Esophagus squamous epithelium (tissue), 5 donors: ENCODE results near the gene PPIL3. TPM values are rescaled to one million over a fixed set of nuclear protein-coding genes. Genes with fewer than 3 reads are reported as not detected.

ENCODE experiments used
- DNase-seq: peaks from one replicate; lab custom pipeline; 2025; lab: John Stamatoyannopoulos, UW
- H3K27ac ChIP-seq, 4 donors: fragments of 200-600 bp; sonication (generic); one replicate each; pipeline ENCODE4 v1.5.1; 2016 to 2019; ENCODE audit warnings: mild to moderate bottlenecking in 1 of 4
- H3K27me3 ChIP-seq, 4 donors: fragments of 200-600 bp; sonication (generic); 1 replicate in 3 of 4; 2 replicates in 1 of 4; pipeline versions ENCODE4 v1.5.1 to v1.6.0; 2017 to 2021; ENCODE audit warnings: antibody characterized with exemption in 1 of 4
- H3K36me3 ChIP-seq, 3 donors: fragments of 200-600 bp; sonication (generic); one replicate each; pipeline ENCODE4 v1.5.1; 2016 to 2019
- H3K4me1 ChIP-seq, 3 donors: fragments of 200-600 bp; sonication (generic); one replicate each; pipeline ENCODE4 v1.5.1; 2017 to 2019
- H3K4me3 ChIP-seq, 4 donors: fragments of 200-600 bp; sonication (generic); 1 replicate in 3 of 4; 2 replicates in 1 of 4; pipeline ENCODE4 v1.5.1; 2016 to 2019; ENCODE audit warnings: mild to moderate bottlenecking in 2 of 4, moderate library complexity in 1 of 4
- H3K9me3 ChIP-seq, 3 donors: fragments of 200-600 bp; sonication (generic); one replicate each; pipeline ENCODE4 v1.5.1; 2016 to 2019
- CTCF ChIP-seq, 6 experiments: fragments of 450-650 bp in 4 of 6; fragments of 200-600 bp in 2 of 6; sonication (generic) in 2 of 6; IDR thresholded peaks; one replicate each; pipeline ENCODE4 v1.5.1; 2016 to 2019; ENCODE audit warnings: antibody characterized with exemption in 6 of 6, mild to moderate bottlenecking in 4 of 6, moderate library complexity in 4 of 6
- POLR2A ChIP-seq, 4 donors: fragments of 450-650 bp; IDR thresholded peaks; one replicate each; pipeline ENCODE4 v1.6.1; 2017; ENCODE audit warnings: antibody characterized with exemption in 4 of 4, mild to moderate bottlenecking in 4 of 4, moderate library complexity in 3 of 4
- WGBS, 2 donors: methylation state at CpG; one replicate each; pipeline ENCODE4 v1.1.5; 2018; 5-methylcytosine and 5-hydroxymethylcytosine counted together
- intact Hi-C: fragments of 100-400 bp; cut with DNase I; formaldehyde crosslinking; loops from one replicate; pipeline ENCODE4 v1.15.0; 2022
- total RNA-seq, 4 donors: library from RNA; depleted of rRNA; stranded (reverse); fragments of >200 nt; gene quantifications; one replicate each; pipeline ENCODE4 v1.1.0, GENCODE V29; 2016
- donor health status: DM: yes; HTN: yes; CAD: no.

Gene PPIL3
- total RNA-seq = 10 to 100 TPM; 10.2 to 31.5 (median 12.8) TPM

GRCh38 chr2:200888704-200889625 lies at the start of gene PPIL3, which contains the start of gene NIF3L1:
Gene PPIL3, minus strand, starts transcription at chr2:200889077. Its CDS starts 1,462 bp downstream, at chr2:200887615.
Gene NIF3L1, plus strand, starts transcription at chr2:200889371. Its CDS starts 2,573 bp downstream, at chr2:200891944.
- intact Hi-C loops = no loop called here
- DNase-seq = peak; percentile 77
- H3K9me3 ChIP-seq = no peaks in the 10 kb centered on the region
- 0 to 1% methylated on average over 48 to 50 of the region's 50 CpGs for WGBS, 2 donors
- H3K36me3 ChIP-seq = peaks cover 3 to 51% (median 7%) of the 10 kb centered on the region in 3 donors
- peaks cover 4 to 42% (median 14%) of the 10 kb centered on the region in 3 donors for H3K4me1 ChIP-seq
- TF ChIP-seq POLR2A (IDR thresholded peaks at IDR 0.05) (peak in 2 of 4 donors; percentile 42 to 55), CTCF (IDR thresholded peaks at IDR 0.05) (peak in 1 of 6 experiments; percentile 2)
- H3K27me3 ChIP-seq = no peaks in the 10 kb centered on the region
- peak within 1 kb of the TSS; percentile 94 to 98 (median 96) for H3K27ac ChIP-seq
- H3K4me3 ChIP-seq = peak within 1 kb of the TSS; percentile 62 to 78 (median 76)

- Histone ChIP-seq H3K27ac (no peak overlapping the region), H3K36me3 (peaks cover 5 to 94% (median 6%) of the 10 kb centered on the region in 3 donors)
Observed at GRCh38 chr2:200930947-200931626, 42.2 kb upstream of the PPIL3 start.

GRCh38 chr2:200929334-200930249 lies 40.7 kb upstream of the PPIL3 start:
- Histone ChIP-seq H3K9me3 (no peaks in the 10 kb centered on the region), H3K36me3 (peaks cover 5 to 94% (median 6%) of the 10 kb centered on the region in 3 donors), H3K4me1 (no peaks in the 10 kb centered on the region), H3K27me3 (no peaks in the 10 kb centered on the region), H3K4me3 (no peak overlapping the region), H3K27ac (no peak overlapping the region)
- intact Hi-C loops = no loop called here
- TF ChIP-seq POLR2A (IDR thresholded peaks at IDR 0.05) (no peak), CTCF (IDR thresholded peaks at IDR 0.05) (no peak)
- DNase-seq = no peak
- 62 to 76% methylated on average over 2 of the region's 2 CpGs for WGBS, 2 donors

More at GRCh38 chr2:200930947-200931626, 42.2 kb upstream of the PPIL3 start:
- intact Hi-C loops = no loop called here
- TF ChIP-seq CTCF (IDR thresholded peaks at IDR 0.05) (no peak), POLR2A (IDR thresholded peaks at IDR 0.05) (no peak)
- Histone ChIP-seq H3K4me1 (no peaks in the 10 kb centered on the region), H3K4me3 (no peak overlapping the region), H3K9me3 (no peaks in the 10 kb centered on the region), H3K27me3 (no peaks in the 10 kb centered on the region)
- WGBS, 2 donors = 67 to 77% methylated on average over 3 of the region's 3 CpGs
- no peak for DNase-seq

- Histone ChIP-seq H3K4me1 (no peaks in the 10 kb centered on the region), H3K27ac (no peak overlapping the region), H3K36me3 (peaks cover 1 to 99% (median 26%) of the 10 kb centered on the region in 3 donors), H3K27me3 (no peaks in the 10 kb centered on the region), H3K9me3 (no peaks in the 10 kb centered on the region), H3K4me3 (no peak overlapping the region)
- WGBS, 2 donors = 64 to 83% methylated on average over 6 of the region's 6 CpGs
- intact Hi-C loops = no loop called here
- no peak for TF ChIP-seq CTCF (IDR thresholded peaks at IDR 0.05)
- TF ChIP-seq POLR2A (IDR thresholded peaks at IDR 0.05) = no peak
- DNase-seq = no peak
Observed at GRCh38 chr2:200922439-200922838, 33.6 kb upstream of the PPIL3 start.
